HL-60 (cell line): ENCODE data around the gene CTIF.

Source experiments
- GABPA ChIP-seq: IDR thresholded peaks from 2 replicates; pipeline ENCODE4 v1.6.1; 2012; ENCODE audit warnings: low read depth
- POLR2AphosphoS5 ChIP-seq: IDR thresholded peaks from 2 replicates; pipeline ENCODE4 v1.6.1; 2012; ENCODE audit warnings: low read depth
- SPI1 ChIP-seq: IDR thresholded peaks from 2 replicates; pipeline ENCODE4 v1.6.1; 2012; ENCODE audit warnings: low read depth, mild to moderate bottlenecking, borderline replicate concordance
- TF ChIP-seq, protein P1 (sequence below): IDR thresholded peaks from one replicate; pipeline ENCODE4 v1.5.1; 2011; ENCODE audit warnings: low read length, control low read depth, inconsistent platforms; ENCODE audit not compliant: insufficient read depth
- TF ChIP-seq, protein P2 (sequence below): IDR thresholded peaks from 2 replicates; pipeline ENCODE4 v1.6.1; 2012; ENCODE audit warnings: low read depth; ENCODE audit not compliant: insufficient replicate concordance

DNA sequence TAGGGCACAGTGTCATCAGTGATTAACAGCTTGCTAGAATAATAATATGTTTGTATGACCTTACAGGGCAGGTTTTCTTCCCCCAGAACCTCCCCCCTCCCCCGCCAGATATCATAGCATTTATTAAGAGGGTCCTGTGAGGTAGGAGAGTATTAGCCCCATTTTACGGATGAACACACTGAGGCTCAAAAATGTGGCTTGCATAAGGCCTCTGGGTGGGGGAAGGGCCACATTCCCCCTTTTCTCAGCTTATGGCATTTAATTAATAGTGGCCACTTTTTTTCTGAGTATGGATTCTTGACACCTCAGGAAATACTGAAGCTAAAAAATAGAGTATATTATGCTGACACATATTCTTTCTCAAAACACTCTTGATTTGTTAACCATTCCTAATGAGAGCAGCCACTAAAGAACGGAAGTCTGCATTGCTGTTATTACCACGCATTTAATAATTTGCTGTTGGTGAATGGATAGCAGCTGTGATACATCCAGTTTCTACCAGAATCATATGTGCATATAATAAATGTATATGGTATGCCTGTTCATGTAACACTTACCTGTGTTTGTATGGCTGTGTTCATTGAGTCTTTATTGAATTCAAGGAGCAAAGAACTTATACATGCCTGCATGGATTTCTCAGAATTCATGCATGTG is 3.0 kb downstream of the CTIF start:
- TF ChIP-seq, protein P1, sequence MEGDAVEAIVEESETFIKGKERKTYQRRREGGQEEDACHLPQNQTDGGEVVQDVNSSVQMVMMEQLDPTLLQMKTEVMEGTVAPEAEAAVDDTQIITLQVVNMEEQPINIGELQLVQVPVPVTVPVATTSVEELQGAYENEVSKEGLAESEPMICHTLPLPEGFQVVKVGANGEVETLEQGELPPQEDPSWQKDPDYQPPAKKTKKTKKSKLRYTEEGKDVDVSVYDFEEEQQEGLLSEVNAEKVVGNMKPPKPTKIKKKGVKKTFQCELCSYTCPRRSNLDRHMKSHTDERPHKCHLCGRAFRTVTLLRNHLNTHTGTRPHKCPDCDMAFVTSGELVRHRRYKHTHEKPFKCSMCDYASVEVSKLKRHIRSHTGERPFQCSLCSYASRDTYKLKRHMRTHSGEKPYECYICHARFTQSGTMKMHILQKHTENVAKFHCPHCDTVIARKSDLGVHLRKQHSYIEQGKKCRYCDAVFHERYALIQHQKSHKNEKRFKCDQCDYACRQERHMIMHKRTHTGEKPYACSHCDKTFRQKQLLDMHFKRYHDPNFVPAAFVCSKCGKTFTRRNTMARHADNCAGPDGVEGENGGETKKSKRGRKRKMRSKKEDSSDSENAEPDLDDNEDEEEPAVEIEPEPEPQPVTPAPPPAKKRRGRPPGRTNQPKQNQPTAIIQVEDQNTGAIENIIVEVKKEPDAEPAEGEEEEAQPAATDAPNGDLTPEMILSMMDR: no peak
- TF ChIP-seq POLR2AphosphoS5 (no peak), SPI1 (no peak), GABPA (no peak)
- TF ChIP-seq, protein P2, sequence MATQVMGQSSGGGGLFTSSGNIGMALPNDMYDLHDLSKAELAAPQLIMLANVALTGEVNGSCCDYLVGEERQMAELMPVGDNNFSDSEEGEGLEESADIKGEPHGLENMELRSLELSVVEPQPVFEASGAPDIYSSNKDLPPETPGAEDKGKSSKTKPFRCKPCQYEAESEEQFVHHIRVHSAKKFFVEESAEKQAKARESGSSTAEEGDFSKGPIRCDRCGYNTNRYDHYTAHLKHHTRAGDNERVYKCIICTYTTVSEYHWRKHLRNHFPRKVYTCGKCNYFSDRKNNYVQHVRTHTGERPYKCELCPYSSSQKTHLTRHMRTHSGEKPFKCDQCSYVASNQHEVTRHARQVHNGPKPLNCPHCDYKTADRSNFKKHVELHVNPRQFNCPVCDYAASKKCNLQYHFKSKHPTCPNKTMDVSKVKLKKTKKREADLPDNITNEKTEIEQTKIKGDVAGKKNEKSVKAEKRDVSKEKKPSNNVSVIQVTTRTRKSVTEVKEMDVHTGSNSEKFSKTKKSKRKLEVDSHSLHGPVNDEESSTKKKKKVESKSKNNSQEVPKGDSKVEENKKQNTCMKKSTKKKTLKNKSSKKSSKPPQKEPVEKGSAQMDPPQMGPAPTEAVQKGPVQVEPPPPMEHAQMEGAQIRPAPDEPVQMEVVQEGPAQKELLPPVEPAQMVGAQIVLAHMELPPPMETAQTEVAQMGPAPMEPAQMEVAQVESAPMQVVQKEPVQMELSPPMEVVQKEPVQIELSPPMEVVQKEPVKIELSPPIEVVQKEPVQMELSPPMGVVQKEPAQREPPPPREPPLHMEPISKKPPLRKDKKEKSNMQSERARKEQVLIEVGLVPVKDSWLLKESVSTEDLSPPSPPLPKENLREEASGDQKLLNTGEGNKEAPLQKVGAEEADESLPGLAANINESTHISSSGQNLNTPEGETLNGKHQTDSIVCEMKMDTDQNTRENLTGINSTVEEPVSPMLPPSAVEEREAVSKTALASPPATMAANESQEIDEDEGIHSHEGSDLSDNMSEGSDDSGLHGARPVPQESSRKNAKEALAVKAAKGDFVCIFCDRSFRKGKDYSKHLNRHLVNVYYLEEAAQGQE: no peak
